ENCODE results near the gene CXCL13.

GRCh38 chr4:77593101-77593500 is 12.5 kb upstream of the CXCL13 start:
- no peak for TF ChIP-seq POLR2A (IDR thresholded peaks at IDR 0.05)
- TF ChIP-seq, protein P1, sequence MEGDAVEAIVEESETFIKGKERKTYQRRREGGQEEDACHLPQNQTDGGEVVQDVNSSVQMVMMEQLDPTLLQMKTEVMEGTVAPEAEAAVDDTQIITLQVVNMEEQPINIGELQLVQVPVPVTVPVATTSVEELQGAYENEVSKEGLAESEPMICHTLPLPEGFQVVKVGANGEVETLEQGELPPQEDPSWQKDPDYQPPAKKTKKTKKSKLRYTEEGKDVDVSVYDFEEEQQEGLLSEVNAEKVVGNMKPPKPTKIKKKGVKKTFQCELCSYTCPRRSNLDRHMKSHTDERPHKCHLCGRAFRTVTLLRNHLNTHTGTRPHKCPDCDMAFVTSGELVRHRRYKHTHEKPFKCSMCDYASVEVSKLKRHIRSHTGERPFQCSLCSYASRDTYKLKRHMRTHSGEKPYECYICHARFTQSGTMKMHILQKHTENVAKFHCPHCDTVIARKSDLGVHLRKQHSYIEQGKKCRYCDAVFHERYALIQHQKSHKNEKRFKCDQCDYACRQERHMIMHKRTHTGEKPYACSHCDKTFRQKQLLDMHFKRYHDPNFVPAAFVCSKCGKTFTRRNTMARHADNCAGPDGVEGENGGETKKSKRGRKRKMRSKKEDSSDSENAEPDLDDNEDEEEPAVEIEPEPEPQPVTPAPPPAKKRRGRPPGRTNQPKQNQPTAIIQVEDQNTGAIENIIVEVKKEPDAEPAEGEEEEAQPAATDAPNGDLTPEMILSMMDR (IDR thresholded peaks at IDR 0.05) = no peak
- TF ChIP-seq POLR2AphosphoS5 (IDR thresholded peaks at IDR 0.05) = peak; percentile 33
- no peak for TF ChIP-seq EP300 (IDR thresholded peaks at IDR 0.05)
